Lower leg skin (tissue), 4 donors: ENCODE data around the gene XPC. TPM values are rescaled to one million over a fixed set of nuclear protein-coding genes. Genes with fewer than 3 reads are reported as not detected.

Source experiments
- DNase-seq, 2 donors: peaks; one replicate each; pipeline ENCODE4 v3.0.0-alpha.2; 2019; ENCODE audit warnings: low spot score in 2 of 2
- H3K4me3 ChIP-seq: fragments of 200-600 bp; sonication (generic); 2 replicates; pipeline ENCODE4 v1.5.1; 2017; ENCODE audit warnings: mild to moderate bottlenecking, low read depth; ENCODE audit not compliant: poor library complexity, severe bottlenecking
- POLR2A ChIP-seq, 2 donors: fragments of 450-650 bp; IDR thresholded peaks; one replicate each; pipeline ENCODE4 v1.6.1; 2016 to 2017; ENCODE audit warnings: antibody characterized with exemption in 2 of 2, mild to moderate bottlenecking in 1 of 2, moderate library complexity in 1 of 2
- WGBS, 2 donors: methylation state at CpG; one replicate each; pipeline ENCODE4 v1.1.5; 2018; 5-methylcytosine and 5-hydroxymethylcytosine counted together
- intact Hi-C: fragments of 100-400 bp; cut with DNase I; formaldehyde crosslinking; loops from one replicate; pipeline ENCODE4 v1.15.0; 2023; ENCODE audit warnings: low total_unique reads
- total RNA-seq, 4 donors: library from RNA; depleted of rRNA; stranded (reverse); fragments of >200 nt; gene quantifications; one replicate each; pipeline ENCODE4 v1.1.0, GENCODE V29; 2016
- TF ChIP-seq, protein P1 (sequence below), 3 donors: fragments of 450-650 bp; IDR thresholded peaks; one replicate each; pipeline ENCODE4 v1.5.1; 2016; ENCODE audit warnings: antibody characterized with exemption in 3 of 3, mild to moderate bottlenecking in 3 of 3, moderate library complexity in 2 of 3

The XPC gene
- total RNA-seq, 4 donors from 2014 or later: 50.6 to 110 (median 76.2) TPM

DNA sequence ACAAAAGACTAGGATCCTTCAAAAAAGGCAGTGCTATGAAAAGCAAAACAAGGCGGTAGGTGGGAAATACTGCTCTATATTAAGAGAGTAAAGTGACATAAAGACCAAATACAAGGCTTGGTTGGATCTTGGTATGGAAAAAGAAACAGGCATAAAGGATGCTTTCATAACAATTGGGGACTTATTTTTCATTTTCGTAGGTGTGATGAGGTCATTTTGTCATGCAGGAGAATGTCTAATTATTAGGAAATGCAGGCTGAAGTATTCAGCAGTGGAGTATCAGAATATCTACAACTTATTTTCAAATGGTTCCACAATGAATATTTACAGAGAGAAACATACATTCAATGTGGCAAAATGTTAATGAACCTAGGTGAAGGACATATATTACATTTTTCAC, 9.0 kb downstream of the XPC start:
- TF ChIP-seq POLR2A (IDR thresholded peaks at IDR 0.05): no peak
- TF ChIP-seq, protein P1, sequence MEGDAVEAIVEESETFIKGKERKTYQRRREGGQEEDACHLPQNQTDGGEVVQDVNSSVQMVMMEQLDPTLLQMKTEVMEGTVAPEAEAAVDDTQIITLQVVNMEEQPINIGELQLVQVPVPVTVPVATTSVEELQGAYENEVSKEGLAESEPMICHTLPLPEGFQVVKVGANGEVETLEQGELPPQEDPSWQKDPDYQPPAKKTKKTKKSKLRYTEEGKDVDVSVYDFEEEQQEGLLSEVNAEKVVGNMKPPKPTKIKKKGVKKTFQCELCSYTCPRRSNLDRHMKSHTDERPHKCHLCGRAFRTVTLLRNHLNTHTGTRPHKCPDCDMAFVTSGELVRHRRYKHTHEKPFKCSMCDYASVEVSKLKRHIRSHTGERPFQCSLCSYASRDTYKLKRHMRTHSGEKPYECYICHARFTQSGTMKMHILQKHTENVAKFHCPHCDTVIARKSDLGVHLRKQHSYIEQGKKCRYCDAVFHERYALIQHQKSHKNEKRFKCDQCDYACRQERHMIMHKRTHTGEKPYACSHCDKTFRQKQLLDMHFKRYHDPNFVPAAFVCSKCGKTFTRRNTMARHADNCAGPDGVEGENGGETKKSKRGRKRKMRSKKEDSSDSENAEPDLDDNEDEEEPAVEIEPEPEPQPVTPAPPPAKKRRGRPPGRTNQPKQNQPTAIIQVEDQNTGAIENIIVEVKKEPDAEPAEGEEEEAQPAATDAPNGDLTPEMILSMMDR (IDR thresholded peaks at IDR 0.05): no peak
- intact Hi-C loops: no loop called here
- no peak overlapping the region for H3K4me3 ChIP-seq
- no peak for DNase-seq
- 88 to 94% methylated on average over 2 of the region's 2 CpGs for WGBS, 2 donors

GRCh38 chr3:14166877-14167603, 11.4 kb downstream of the XPC start:
- 68 to 75% methylated on average over 9 of the region's 9 CpGs for WGBS, 2 donors
- DNase-seq: no peak
- no peak overlapping the region for H3K4me3 ChIP-seq
- intact Hi-C loops: no loop called here
- TF ChIP-seq, protein P1 (IDR thresholded peaks at IDR 0.05): no peak
- TF ChIP-seq POLR2A (IDR thresholded peaks at IDR 0.05): no peak

DNA sequence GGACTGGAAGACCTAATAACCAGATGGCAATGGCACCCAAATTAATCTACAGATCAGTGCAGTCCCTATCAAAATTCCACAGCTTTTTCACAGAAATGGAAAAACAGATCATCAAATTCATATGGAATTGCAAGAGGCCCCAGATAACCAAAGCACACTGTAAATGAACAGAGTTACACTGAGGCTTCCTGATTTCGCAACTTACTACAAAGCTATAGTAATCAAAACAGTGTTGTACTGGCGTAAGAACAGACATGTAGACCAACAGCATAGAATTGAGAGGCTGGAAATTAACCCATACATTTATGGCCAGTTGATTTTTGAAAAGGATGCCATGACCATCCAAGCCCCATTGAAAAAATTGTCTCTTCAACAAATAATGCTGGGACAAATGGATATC, 16.2 kb downstream of the XPC start:
- H3K4me3 ChIP-seq: no peak overlapping the region
- DNase-seq: no peak
- no peak for TF ChIP-seq POLR2A (IDR thresholded peaks at IDR 0.05)
- TF ChIP-seq, protein P1 (IDR thresholded peaks at IDR 0.05): no peak
- 91 to 92% methylated on average over 2 of the region's 2 CpGs for WGBS, 2 donors
- intact Hi-C loops: no loop called here

GRCh38 chr3:14161282-14161681, 17.1 kb downstream of the XPC start:
- H3K4me3 ChIP-seq: no peak overlapping the region
- WGBS, 2 donors: 96 to 97% methylated on average over 2 of the region's 2 CpGs
- no peak for TF ChIP-seq POLR2A (IDR thresholded peaks at IDR 0.05)
- TF ChIP-seq, protein P1 (IDR thresholded peaks at IDR 0.05): no peak
- intact Hi-C loops: no loop called here
- no peak for DNase-seq

GRCh38 chr3:14159426-14159825, 19.0 kb downstream of the XPC start:
- no peak overlapping the region for H3K4me3 ChIP-seq
- no peak for DNase-seq
- 97 to 99% methylated on average over 8 of the region's 8 CpGs for WGBS, 2 donors
- intact Hi-C loops: no loop called here
- TF ChIP-seq, protein P1 (IDR thresholded peaks at IDR 0.05): no peak
- no peak for TF ChIP-seq POLR2A (IDR thresholded peaks at IDR 0.05)

- no peak for DNase-seq
- intact Hi-C loops: no loop called here
Measured at GRCh38 chr3:14158370-14158769, 20.0 kb downstream of the XPC start.

More at GRCh38 chr3:14158370-14158769, 20.0 kb downstream of the XPC start:
- WGBS, 2 donors: 98% methylated on average over 14 of the region's 14 CpGs
- H3K4me3 ChIP-seq: no peak overlapping the region
- TF ChIP-seq, protein P1 (IDR thresholded peaks at IDR 0.05): no peak
- TF ChIP-seq POLR2A (IDR thresholded peaks at IDR 0.05): no peak
